ENCODE results near the gene CNOT3.

The CNOT3 gene

DNA sequence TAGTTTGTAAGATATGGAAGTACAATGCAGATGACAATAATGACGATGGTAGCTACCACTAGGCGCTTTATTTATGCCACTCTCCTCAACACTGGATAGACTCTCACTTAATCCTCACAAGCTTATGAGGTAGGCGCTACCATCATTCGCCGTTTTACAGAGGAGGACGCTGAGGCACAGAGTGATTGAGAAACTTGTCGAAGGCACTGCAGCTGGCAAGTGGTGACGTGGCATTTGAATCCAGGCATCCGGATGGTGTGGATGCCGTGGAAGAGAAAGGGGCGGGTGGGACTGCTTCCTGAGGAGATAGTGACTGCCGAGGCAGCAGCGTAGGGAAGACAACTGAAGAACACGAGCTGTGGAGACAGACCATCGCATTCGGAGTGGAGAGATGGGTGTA lies 61.8 kb downstream of the CNOT3 start:
- DNase-seq, result no peak

DNA sequence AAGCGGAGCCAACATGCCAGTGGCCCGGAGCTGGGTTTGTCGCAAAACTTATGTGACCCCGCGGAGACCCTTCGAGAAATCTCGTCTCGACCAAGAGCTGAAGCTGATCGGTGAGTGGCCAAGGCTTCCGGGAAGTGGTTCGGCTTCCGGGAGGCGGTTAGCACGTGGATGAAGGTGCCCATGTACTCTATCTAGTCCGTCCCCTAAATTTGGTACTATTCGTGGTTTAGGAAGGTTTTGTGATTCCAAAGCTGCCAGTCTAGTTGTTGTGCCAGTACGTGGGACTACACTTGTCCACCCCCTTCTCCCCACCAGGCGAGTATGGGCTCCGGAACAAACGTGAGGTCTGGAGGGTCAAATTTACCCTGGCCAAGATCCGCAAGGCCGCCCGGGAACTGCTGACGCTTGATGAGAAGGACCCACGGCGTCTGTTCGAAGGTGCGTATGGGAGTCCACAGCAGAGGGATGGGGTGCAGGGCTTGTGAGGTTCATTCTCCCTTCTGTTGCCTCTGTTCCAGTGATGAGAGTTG lies 63.7 kb downstream of the CNOT3 start:
- no peak for DNase-seq

DNA sequence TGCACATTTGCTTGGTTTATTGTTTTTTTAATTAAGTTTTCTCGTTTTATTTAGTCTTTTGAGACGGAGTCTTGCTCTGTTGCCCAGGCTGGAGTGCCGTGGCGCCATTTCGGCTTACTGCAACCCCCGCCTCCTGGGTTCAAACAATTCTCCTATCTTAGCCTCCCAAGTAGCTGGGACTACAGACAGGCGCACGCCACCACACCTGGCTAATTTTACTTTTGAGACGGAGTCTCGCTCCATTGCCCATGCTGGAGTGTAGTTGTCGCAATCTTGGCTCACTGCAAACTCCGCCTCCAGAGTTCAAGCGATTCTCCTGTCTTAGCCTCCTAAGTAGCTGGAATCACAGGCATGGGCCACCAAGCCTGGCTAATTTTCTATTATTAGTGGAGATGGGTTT lies 64.4 kb downstream of the CNOT3 start:
- DNase-seq, result no peak

DNA sequence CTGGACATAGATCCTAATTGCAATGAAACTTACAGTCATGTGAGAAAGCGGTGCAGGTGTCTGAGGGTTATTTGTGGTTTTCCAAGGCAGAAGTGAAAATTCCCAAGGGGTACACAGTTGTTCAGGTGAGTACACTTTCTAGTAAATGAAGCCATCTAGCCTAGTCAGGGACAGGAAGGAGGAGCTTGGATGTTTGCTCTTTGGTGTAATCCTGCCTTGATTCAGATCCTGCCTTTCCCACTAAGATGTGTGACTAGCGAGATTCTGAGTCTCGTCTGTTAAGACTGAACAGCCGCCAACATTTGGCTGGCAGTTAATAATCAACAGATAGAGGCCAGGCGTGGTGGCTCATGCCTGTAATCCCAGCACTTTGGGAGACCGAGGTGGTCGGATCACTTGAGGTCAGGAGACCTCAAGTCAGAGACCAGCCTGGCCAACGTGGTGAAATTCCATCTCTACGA lies 65.6 kb downstream of the CNOT3 start:
- no peak for DNase-seq

DNA sequence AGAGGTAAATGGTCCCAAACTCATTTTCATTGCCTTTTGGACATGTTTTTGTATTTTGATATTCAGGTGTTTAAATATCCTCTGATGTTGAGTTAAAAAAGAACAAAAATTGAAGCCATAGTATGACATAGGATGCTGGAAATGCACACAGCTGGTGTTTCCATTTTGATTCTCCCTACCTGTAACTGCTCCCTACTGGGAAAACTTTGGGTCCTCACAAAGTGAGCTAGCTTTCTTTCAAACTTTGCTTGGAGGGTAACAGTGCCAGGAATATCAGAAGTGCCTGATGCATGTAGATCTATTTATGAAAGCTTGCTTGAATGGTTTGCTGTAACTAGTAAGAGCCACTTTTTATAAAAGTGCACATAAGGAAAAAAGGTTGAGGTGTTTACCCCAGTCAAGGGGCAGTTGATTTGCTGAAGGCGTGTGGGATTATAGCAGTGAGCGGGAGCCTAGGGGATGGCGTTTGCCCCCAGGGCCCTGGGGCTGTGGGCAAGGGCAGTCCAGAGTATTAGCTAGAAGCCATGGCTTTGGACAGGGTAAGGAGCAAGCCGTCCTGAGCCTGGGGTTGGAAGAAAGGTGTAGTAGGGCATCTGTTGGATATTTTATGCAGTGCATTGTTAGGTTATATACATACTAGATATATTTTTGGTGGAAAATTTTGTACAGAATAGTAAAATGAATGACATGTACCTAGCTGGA lies 67.4 kb downstream of the CNOT3 start:
- no peak for DNase-seq

Measured in NCI-H1417 treated with DMSO at 0.1 percent for 48 hours (cell line).